GM21619 (cell line): Measurements from ENCODE around the gene ERAL1.
"Not testable (repeated sequence)": the region's sequence is repeated elsewhere in the genome, so short reads cannot be mapped to it uniquely, and the experiment has no call there.

Source experiments
- ATAC-seq: cut with Tn5 transposase; IDR thresholded peaks from one replicate; pipeline ENCODE4 v1.9.1; 2021; ENCODE audit not compliant: unreplicated experiment

ERAL1 gene

GRCh38 chr17:28854457-28855335 lies at the start of gene ERAL1:
Gene ERAL1, plus strand, starts transcription at chr17:28855016. Its CDS starts 19 bp downstream, at chr17:28855035.
- peak; percentile 96 for ATAC-seq

- ATAC-seq, result no peak
Observed at GRCh38 chr17:28807925-28808634, 46.7 kb upstream of the ERAL1 start.

- no peak for ATAC-seq
Observed at GRCh38 chr17:28810437-28810836, 44.4 kb upstream of the ERAL1 start.

GRCh38 chr17:28811651-28812090 lies 43.1 kb upstream of the ERAL1 start:
- ATAC-seq, result no peak

GRCh38 chr17:28812091-28812747 lies 42.6 kb upstream of the ERAL1 start:
- peak; percentile 96 for ATAC-seq

- ATAC-seq, result no peak
Observed at GRCh38 chr17:28812748-28813377, 42.0 kb upstream of the ERAL1 start.

- no peak for ATAC-seq
Observed at GRCh38 chr17:28816540-28816939, 38.3 kb upstream of the ERAL1 start.

GRCh38 chr17:28818819-28819221 lies 36.0 kb upstream of the ERAL1 start:
- no peak for ATAC-seq

- ATAC-seq, result no peak
Observed at GRCh38 chr17:28819582-28819981, 35.2 kb upstream of the ERAL1 start.

GRCh38 chr17:28827672-28828071 lies 27.1 kb upstream of the ERAL1 start:
- no peak for ATAC-seq

GRCh38 chr17:28828294-28829040 lies 26.3 kb upstream of the ERAL1 start:
- ATAC-seq, result no peak

- ATAC-seq, result no peak
Observed at GRCh38 chr17:28834420-28834819, 20.4 kb upstream of the ERAL1 start.

- not testable (repeated sequence) for ATAC-seq
Observed at GRCh38 chr17:28836541-28836940, 18.3 kb upstream of the ERAL1 start.

GRCh38 chr17:28839221-28839620 lies 15.6 kb upstream of the ERAL1 start:
- ATAC-seq, result no peak

- ATAC-seq, result no peak
Observed at GRCh38 chr17:28841901-28842281, 12.9 kb upstream of the ERAL1 start.

GRCh38 chr17:28842282-28843012 lies 12.4 kb upstream of the ERAL1 start, which contains the start of gene FAM222B:
Gene FAM222B, minus strand, starts transcription at chr17:28842790. Its CDS starts 76,123 bp downstream, at chr17:28766667.
- ATAC-seq, result peak; percentile 82

GRCh38 chr17:28843816-28844148 lies 11.0 kb upstream of the ERAL1 start:
- no peak for ATAC-seq

- no peak for ATAC-seq
Observed at GRCh38 chr17:28846231-28846630, 8.6 kb upstream of the ERAL1 start.

GRCh38 chr17:28846699-28847098 lies 8.1 kb upstream of the ERAL1 start:
- ATAC-seq, result not testable (repeated sequence)

GRCh38 chr17:28848667-28849066 lies 6.1 kb upstream of the ERAL1 start:
- not testable (repeated sequence) for ATAC-seq
